HAP-1 (cell line): Measurements from ENCODE around the gene TMX2.

Experiments
- DNase-seq, 2 experiments: peaks; one replicate each; pipeline ENCODE4 v3.0.0-alpha.2; 2016 to 2020; ENCODE audit warnings: low spot score in 2 of 2
- H3K27me3 ChIP-seq: fragments of 250-450 bp; sonication (Bioruptor Pico); 2 replicates; pipeline ENCODE4 v1.5.1; 2020; ENCODE audit warnings: low read depth, mild to moderate bottlenecking, moderate library complexity
- H3K36me3 ChIP-seq: fragments of 250-450 bp; sonication (Bioruptor Pico); replicated peaks from 2 replicates; pipeline ENCODE4 v1.5.1; 2020; ENCODE audit warnings: mild to moderate bottlenecking
- H3K4me1 ChIP-seq: fragments of 250-450 bp; sonication (Bioruptor Pico); 2 replicates; pipeline ENCODE4 v1.5.1; 2020; ENCODE audit warnings: mild to moderate bottlenecking
- H3K4me3 ChIP-seq: fragments of 250-450 bp; sonication (Bioruptor Pico); 2 replicates; pipeline ENCODE4 v1.5.1; 2020; ENCODE audit warnings: mild to moderate bottlenecking, moderate library complexity
- H3K9me3 ChIP-seq: fragments of 250-450 bp; sonication (Bioruptor Pico); 2 replicates; pipeline ENCODE4 v1.5.1; 2020; ENCODE audit warnings: mild to moderate bottlenecking, moderate library complexity
- in situ Hi-C: fragments of 300-500 bp; cut with MboI; formaldehyde crosslinking; loops from 3 replicates; pipeline ENCODE4 v1.14.3; 2020; ENCODE audit warnings: low sequenced_read_pairs, inconsistent platforms, mixed read lengths

TMX2 gene

DNA sequence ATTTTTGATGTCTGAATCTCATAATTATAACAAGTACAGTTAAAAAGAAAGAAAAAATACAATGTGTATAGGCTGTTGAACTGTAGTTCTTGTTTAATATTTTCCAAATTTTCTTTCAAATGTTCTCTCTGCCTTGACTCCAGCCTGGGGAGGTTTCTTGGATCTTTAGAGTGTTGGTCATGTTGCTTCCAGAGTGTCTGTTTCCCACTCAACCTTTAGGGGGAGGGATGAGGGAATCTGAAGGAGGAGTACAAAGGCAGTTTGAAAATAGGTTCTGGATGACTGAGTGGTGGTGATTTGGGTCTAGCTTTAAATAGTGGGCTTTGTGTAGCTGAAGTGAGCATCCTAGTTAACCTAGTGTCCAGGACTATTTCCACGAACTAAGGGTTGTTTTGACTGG is 51.2 kb downstream of the TMX2 start:
- Histone ChIP-seq H3K36me3 (no peaks in the 10 kb centered on the region), H3K4me1 (peaks cover 5% of the 10 kb centered on the region), H3K27me3 (no peaks in the 10 kb centered on the region), H3K9me3 (no peaks in the 10 kb centered on the region), H3K4me3 (peak overlapping the region; percentile 57)
- DNase-seq, result peak in 1 of 2 experiments; percentile 48
- in situ Hi-C loops, result no loop called here

DNA sequence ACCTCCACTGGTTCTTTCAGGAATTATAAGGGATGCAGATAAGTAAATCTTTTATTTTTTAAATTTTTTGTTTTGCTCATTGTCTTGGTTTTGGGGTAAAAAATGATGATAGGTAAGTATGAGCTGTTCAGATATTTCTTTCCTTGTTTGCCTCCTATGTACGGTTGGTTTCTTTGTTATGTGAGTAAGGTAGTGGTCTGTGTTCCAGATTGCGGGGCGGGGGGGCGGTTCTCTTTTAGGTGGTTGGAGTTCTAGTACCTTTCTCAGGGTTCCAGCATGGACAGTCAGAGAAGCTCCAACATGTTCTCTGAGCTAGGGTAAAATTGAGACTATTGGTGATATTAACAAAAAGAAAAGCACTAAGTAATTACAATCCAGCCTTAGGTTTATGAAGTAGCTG is 51.6 kb downstream of the TMX2 start:
- peak overlapping the region; percentile 57 for H3K4me3 ChIP-seq
- no peaks in the 10 kb centered on the region for H3K9me3 ChIP-seq
- DNase-seq, result no peak
- H3K4me1 ChIP-seq, result peaks cover 5% of the 10 kb centered on the region
- in situ Hi-C loops, result no loop called here
- no peaks in the 10 kb centered on the region for H3K36me3 ChIP-seq
- no peaks in the 10 kb centered on the region for H3K27me3 ChIP-seq

DNA sequence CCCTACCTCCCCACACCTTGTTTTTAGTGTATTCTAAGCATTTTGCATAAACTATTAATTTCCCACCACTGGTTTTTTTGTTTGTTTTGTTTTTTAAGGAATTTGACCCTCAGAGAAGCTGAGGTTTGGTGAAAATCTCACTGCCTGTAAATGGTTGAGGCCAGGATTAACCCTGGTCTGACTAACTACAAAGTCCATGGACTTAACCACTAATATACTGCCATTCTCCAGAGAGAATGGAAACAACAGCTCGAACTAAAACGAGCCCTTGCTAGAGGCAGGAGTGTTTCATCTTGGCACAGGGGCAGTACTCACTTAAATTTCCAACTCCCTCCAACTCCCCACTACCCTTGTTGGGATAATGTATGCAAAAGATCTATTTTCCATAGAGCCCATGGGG is 52.2 kb downstream of the TMX2 start:
- in situ Hi-C loops, result no loop called here
- H3K9me3 ChIP-seq, result no peaks in the 10 kb centered on the region
- peaks cover 5% of the 10 kb centered on the region for H3K4me1 ChIP-seq
- no peak for DNase-seq
- no peaks in the 10 kb centered on the region for H3K36me3 ChIP-seq
- H3K4me3 ChIP-seq, result no peak overlapping the region
- H3K27me3 ChIP-seq, result no peaks in the 10 kb centered on the region

DNA sequence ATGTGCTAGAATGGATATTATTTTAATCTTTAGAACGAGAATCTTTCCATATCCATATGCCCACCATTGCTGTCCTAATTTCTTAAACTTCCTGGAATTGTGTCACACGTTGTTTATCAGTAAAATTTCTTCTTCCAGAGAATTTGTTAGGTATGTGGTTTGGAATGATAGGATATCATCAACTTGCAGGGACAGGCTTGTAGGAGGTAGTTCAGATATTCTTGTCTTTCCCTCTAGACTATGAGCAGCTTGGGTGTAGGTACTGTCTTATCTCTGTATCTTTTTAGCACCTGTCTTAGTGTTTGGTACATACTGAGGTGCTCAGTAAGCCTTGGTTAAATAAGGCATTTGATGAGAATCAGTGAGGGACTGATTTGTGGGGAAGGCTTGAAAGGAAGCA is 52.6 kb downstream of the TMX2 start:
- no peaks in the 10 kb centered on the region for H3K36me3 ChIP-seq
- no peaks in the 10 kb centered on the region for H3K27me3 ChIP-seq
- peaks cover 5% of the 10 kb centered on the region for H3K4me1 ChIP-seq
- H3K9me3 ChIP-seq, result no peaks in the 10 kb centered on the region
- no peak for DNase-seq
- in situ Hi-C loops, result no loop called here
- H3K4me3 ChIP-seq, result no peak overlapping the region

DNA sequence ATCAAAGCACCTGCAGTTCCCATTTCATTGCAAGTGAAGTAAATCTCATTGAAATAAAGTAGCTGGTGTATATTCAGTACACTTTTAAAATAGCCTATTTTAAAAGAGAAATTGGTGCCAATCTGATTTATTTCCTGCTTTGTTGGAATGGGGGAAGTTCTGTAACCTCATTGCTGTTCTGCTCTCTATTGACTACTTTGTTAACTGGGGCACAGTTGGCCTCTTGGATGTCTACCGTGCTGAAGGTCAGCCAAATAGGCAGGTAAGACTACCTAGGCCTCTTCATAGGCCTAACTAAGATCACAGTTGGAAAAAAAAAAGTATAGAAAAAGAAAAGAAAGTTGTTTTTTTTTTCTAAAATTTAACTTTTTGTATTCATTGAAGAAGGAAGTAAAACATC is 58.4 kb downstream of the TMX2 start:
- H3K36me3 ChIP-seq, result 0 out of 2 replicates have a peak, but pooled peaks cover 3% of the 10 kb centered on the region
- in situ Hi-C loops, result no loop called here
- peaks cover 6% of the 10 kb centered on the region for H3K4me1 ChIP-seq

DNA sequence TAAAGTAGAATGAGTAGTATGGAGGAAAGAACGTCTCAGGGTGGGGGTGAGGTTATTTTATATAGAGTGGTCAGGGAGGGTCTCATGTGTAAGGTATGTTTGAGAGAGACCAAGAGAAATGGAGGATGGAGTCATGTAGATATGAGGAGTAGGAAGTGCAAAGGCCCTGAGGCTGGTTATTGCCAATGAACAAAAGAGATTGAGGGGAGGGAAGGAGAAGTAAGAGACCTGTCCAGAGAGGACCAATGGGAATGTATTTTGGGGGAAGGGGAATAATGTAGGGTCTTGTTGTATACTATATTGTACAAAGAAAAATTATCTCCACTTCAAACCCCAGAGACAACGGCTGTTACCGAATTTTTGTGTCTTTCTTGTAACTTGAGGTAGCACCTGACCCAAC is 59.0 kb downstream of the TMX2 start:
- in situ Hi-C loops, result no loop called here
- Histone ChIP-seq H3K4me3 (no peak overlapping the region), H3K36me3 (0 out of 2 replicates have a peak, but pooled peaks cover 3% of the 10 kb centered on the region), H3K27me3 (no peaks in the 10 kb centered on the region), H3K4me1 (peaks cover 12% of the 10 kb centered on the region), H3K9me3 (no peaks in the 10 kb centered on the region)
- no peak for DNase-seq

More for the DNA sequence above, 58.4 kb downstream of the TMX2 start:
- DNase-seq, result no peak
- Histone ChIP-seq H3K4me3 (no peak overlapping the region), H3K27me3 (no peaks in the 10 kb centered on the region), H3K9me3 (no peaks in the 10 kb centered on the region)

DNA sequence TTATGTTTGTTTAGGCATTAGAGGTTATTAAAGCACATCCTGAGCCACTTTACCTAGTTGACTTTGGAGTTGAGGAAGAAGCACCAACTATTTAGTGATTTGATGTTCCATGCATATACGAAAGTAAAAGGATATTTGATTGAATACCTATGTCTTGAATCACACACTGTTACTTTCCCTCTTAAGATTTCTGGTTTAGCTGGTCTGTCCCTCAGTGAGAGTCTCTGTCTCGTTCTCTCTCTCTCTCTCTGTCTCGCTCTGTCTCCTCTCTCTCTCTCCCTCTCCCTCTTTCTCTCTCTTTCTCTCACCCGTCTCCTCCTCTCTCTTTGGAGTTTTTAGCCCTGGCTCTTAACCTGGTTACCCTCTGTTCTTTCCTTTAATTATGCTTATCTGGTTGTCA is 60.2 kb downstream of the TMX2 start:
- in situ Hi-C loops, result no loop called here
- H3K36me3 ChIP-seq, result 0 out of 2 replicates have a peak, but pooled peaks cover 3% of the 10 kb centered on the region
- no peak for DNase-seq
- H3K27me3 ChIP-seq, result no peaks in the 10 kb centered on the region
- H3K4me1 ChIP-seq, result peaks cover 24% of the 10 kb centered on the region
- H3K4me3 ChIP-seq, result no peak overlapping the region
- no peaks in the 10 kb centered on the region for H3K9me3 ChIP-seq

DNA sequence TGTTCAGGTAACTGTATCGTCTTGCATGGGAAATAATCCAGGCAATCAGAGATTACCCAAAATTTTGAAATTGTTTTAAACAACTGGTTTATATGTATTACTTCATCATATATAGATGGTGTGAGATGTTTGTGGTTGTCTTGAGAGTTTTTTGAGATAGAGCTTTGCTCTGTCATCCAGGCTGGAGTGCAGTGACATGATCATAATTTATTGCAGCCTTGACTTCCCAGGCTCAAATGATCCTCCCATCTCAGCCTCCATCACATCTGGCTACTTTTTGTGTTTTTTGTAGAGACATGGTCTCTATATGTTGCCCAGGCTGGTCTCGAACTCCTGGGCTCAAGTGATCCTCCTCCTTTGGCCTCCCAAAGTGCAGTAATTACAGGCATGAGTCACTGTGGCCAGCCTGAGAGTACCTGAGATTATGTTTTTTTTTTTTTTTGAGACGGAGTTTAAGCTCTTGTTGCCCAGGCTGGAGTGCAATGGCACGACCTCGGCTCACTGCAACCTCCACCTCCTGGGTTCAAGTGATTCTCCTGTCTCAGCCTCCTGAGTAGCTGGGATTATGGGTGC is 60.7 kb downstream of the TMX2 start:
- DNase-seq, result no peak
- in situ Hi-C loops, result no loop called here
- no peak overlapping the region for H3K4me3 ChIP-seq
- no peaks in the 10 kb centered on the region for H3K9me3 ChIP-seq
- peaks cover 29% of the 10 kb centered on the region for H3K4me1 ChIP-seq
- no peaks in the 10 kb centered on the region for H3K27me3 ChIP-seq
- H3K36me3 ChIP-seq, result 0 out of 2 replicates have a peak, but pooled peaks cover 3% of the 10 kb centered on the region

DNA sequence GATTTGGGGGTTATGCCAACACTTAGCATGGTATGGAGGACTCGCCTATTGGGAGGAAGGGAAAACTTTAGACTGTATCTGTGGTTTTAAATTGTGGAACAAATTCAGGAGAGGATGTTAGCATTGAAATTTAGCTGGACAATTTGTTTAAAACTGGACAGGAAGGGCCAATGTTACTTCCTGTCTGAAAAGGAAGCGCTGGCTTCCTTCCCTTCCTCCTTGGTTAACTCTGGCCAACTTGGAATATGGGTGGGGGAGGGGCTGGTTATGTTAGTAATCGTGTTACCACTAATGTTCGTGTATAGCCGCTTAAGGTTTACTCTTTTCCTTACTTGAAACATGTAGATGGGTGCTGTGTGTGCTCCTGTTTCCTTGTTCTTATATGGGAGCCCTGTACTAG is 63.1 kb downstream of the TMX2 start:
- Histone ChIP-seq H3K9me3 (no peaks in the 10 kb centered on the region), H3K27me3 (no peaks in the 10 kb centered on the region), H3K36me3 (0 out of 2 replicates have a peak, but pooled peaks cover 3% of the 10 kb centered on the region), H3K4me1 (peaks cover 45% of the 10 kb centered on the region), H3K4me3 (no peak overlapping the region)
- in situ Hi-C loops, result no loop called here
- no peak for DNase-seq

DNA sequence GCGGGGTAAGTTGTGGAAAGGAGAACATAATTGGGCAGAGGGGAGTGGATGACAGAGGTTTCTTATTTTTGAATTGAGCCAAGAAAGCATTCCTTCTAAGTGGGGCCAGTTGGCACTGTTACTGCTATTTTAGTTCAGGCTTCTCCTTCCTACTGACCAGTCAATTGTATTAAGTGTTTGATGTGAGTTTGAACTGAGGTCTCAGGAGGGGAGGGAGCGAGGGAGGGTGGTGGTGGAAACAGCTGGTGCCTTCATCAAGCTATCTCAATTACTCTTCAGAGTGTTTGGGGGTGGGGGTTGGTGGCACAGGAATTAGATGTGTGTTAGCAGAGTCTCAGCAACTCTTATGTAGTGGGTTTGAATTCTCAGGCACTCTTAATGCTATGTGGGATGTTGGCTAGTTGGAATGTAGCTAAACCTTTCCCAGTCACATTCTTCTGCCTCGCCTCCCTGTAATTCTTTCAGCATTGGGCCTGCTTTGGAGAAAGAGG is 63.7 kb downstream of the TMX2 start:
- no peak overlapping the region for H3K4me3 ChIP-seq
- 0 out of 2 replicates have a peak, but pooled peaks cover 3% of the 10 kb centered on the region for H3K36me3 ChIP-seq
- in situ Hi-C loops, result no loop called here
- peaks cover 51% of the 10 kb centered on the region for H3K4me1 ChIP-seq
- DNase-seq, result no peak
- no peaks in the 10 kb centered on the region for H3K9me3 ChIP-seq
- no peaks in the 10 kb centered on the region for H3K27me3 ChIP-seq

DNA sequence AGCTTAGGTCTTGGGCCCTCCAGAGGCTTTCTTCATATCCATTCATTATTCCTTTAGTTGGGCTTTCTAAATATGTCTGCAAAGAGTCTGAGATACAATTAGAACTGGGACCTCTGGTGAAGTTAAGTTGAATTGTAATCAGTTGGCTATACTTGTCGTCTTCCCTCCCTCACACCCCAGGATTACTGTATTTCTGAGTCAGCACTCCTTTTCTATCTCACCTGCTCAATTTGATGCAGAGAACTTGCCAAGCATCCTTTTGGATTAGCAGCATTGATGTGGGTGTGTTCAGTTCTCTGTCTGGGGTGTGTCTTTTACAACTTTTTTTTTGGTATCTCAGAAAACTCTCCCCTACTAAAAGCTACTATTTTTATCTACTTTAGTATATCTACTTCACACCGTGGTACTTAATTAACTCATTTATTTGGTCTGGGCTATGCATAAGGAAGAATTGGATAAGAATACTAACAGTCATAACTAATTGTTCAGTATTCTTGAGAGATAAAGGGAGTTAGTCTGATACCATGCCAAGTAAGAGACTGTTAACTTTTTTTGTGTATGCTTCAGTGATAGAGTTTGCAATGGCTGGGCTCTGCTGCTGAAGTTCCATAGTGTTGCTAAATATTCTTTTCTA is 64.3 kb downstream of the TMX2 start:
- in situ Hi-C loops, result no loop called here

DNA sequence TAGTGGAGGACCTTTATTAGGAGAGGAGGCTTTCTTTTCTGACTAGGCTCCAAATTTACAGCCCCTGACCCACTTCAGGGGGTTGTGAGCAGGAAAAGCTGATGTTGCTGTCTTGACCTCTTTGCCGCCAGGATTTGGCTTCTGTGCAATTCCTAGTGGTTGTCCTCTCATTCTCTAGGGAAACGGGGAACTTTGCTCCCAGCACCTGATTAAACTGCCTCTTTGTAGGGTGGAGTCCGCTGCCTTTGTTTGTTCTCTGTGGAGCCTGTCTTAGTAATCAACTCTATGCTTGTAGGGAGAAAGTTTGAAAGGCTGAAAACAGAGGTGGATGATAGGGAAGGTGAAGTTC is 65.5 kb downstream of the TMX2 start:
- Histone ChIP-seq H3K36me3 (0 out of 2 replicates have a peak, but pooled peaks cover 3% of the 10 kb centered on the region), H3K9me3 (no peaks in the 10 kb centered on the region), H3K4me1 (peaks cover 60% of the 10 kb centered on the region), H3K4me3 (no peak overlapping the region; the same call in 1 of the 2 replicates), H3K27me3 (no peaks in the 10 kb centered on the region)
- in situ Hi-C loops, result no loop called here
- DNase-seq, result peak in 1 of 2 experiments; percentile 56

More for the DNA sequence above, 64.3 kb downstream of the TMX2 start:
- no peak for DNase-seq
- peaks cover 57% of the 10 kb centered on the region for H3K4me1 ChIP-seq
- no peaks in the 10 kb centered on the region for H3K9me3 ChIP-seq
- 0 out of 2 replicates have a peak, but pooled peaks cover 3% of the 10 kb centered on the region for H3K36me3 ChIP-seq
- no peak overlapping the region for H3K4me3 ChIP-seq
- no peaks in the 10 kb centered on the region for H3K27me3 ChIP-seq

DNA sequence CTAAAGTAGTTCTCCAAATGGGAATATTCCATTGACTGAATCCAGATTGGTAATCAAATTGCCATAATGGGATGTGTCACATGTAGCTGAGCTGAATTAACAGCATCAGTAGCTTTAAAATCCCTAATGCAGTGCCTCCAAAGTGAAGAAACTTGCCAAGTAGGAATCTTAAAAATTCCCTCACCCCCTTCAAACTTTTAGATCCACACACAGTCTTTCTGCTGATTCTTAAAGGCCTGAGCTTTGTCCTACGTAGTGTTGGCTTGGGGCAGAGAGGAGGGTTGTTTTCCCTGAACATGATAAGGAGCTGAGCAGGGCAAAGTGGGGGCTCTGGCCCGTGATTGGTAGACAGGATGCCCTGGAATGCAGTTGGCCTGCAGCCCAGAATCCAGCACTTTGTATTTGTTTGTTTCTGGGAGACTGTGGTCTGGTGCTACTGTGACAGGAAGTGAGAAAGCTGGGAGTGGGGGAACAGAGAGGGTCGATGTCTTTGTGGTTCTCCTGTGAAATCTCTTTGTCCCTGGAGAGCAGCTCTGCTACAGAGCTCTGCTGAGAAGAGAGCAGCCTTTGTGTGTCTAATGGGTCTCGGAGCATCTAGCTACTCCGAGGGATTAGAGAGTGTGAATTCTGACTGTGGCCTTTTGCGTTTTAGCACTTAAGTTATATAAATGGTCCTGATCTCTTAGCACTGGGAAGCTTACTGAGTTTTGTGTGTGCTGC is 66.1 kb downstream of the TMX2 start:
- Histone ChIP-seq H3K36me3 (0 out of 2 replicates have a peak, but pooled peaks cover 3% of the 10 kb centered on the region), H3K27me3 (no peaks in the 10 kb centered on the region), H3K4me1 (peaks cover 60% of the 10 kb centered on the region), H3K4me3 (no peak overlapping the region; the same call in 1 of the 2 replicates), H3K9me3 (no peaks in the 10 kb centered on the region)
- in situ Hi-C loops, result no loop called here
- DNase-seq, result peak; percentile 94 to 98

DNA sequence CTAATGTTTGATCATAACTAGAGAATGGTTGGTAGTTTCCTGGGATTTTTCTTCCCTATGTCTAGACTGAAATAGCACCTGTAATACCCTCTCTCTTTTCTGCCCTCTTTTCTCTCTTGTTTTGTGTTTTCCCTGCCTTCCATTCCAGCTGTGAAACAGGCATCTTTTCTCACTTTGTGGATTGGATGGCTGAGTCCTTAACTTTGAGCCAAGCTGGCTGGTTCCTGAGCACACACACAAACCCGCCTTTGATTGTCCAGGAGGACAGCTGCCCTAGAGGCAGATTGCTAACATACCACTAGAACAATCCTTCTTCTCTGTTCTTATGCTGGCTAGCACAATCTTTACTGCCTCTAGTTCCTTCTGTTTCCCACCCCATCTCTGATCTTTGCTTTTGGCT is 66.9 kb downstream of the TMX2 start:
- H3K4me3 ChIP-seq, result no peak overlapping the region
- H3K27me3 ChIP-seq, result no peaks in the 10 kb centered on the region
- H3K9me3 ChIP-seq, result no peaks in the 10 kb centered on the region
- peak; percentile 41 to 55 for DNase-seq
- in situ Hi-C loops, result no loop called here
- peaks cover 60% of the 10 kb centered on the region for H3K4me1 ChIP-seq
- no peaks in the 10 kb centered on the region for H3K36me3 ChIP-seq
